WERI-Rb-1 (cell line): ENCODE measurements around the gene STEAP1B.
"Not testable (repeated sequence)": the region's sequence is repeated elsewhere in the genome, so short reads cannot be mapped to it uniquely, and the experiment has no call there.

Experiments
- DNase-seq: peaks from one replicate; pipeline ENCODE4 v3.0.0-alpha.2; 2020
- H3K27ac ChIP-seq: fragments of 250-450 bp; sonication (Bioruptor Pico); 2 replicates; pipeline ENCODE4 v1.5.1; 2020; ENCODE audit warnings: mild to moderate bottlenecking, moderate library complexity
- H3K27me3 ChIP-seq: fragments of 250-450 bp; sonication (Bioruptor Pico); 2 replicates; pipeline ENCODE4 v1.5.1; 2021; ENCODE audit warnings: mild to moderate bottlenecking, low read depth, moderate library complexity; ENCODE audit not compliant: insufficient read depth, severe bottlenecking
- H3K36me3 ChIP-seq: fragments of 250-450 bp; sonication (Bioruptor Pico); 2 replicates; pipeline ENCODE4 v1.5.1; 2020; ENCODE audit warnings: mild to moderate bottlenecking, moderate library complexity
- H3K4me3 ChIP-seq: 2 replicates; pipeline ENCODE4 v1.5.1; 2011; ENCODE audit warnings: low read depth, mild to moderate bottlenecking, control low read depth, low read length
- H3K9me3 ChIP-seq: fragments of 250-450 bp; sonication (Bioruptor Pico); 2 replicates; pipeline ENCODE4 v1.5.1; 2021; ENCODE audit warnings: mild to moderate bottlenecking, moderate library complexity; ENCODE audit not compliant: severe bottlenecking
- CTCF ChIP-seq: IDR thresholded peaks from 2 replicates; pipeline ENCODE4 v1.5.1; 2011; ENCODE audit warnings: low read depth, mild to moderate bottlenecking, control low read depth, inconsistent platforms, low read length

STEAP1B gene

GRCh38 chr7:22457471-22457870, 42.5 kb downstream of the STEAP1B start:
- Histone ChIP-seq H3K4me3 (no peak overlapping the region), H3K27me3 (no peaks in the 10 kb centered on the region), H3K9me3 (no peaks in the 10 kb centered on the region), H3K36me3 (no peaks in the 10 kb centered on the region), H3K27ac (no peak overlapping the region)
- DNase-seq, result no peak
- no peak for TF ChIP-seq CTCF

- H3K4me3 ChIP-seq, result no peak overlapping the region
- no peaks in the 10 kb centered on the region for H3K36me3 ChIP-seq
- DNase-seq, result no peak
- TF ChIP-seq CTCF, result no peak
- H3K27me3 ChIP-seq, result no peaks in the 10 kb centered on the region
- H3K27ac ChIP-seq, result no peak overlapping the region
- no peaks in the 10 kb centered on the region for H3K9me3 ChIP-seq
Measured at GRCh38 chr7:22454446-22454845, 45.5 kb downstream of the STEAP1B start.

DNA sequence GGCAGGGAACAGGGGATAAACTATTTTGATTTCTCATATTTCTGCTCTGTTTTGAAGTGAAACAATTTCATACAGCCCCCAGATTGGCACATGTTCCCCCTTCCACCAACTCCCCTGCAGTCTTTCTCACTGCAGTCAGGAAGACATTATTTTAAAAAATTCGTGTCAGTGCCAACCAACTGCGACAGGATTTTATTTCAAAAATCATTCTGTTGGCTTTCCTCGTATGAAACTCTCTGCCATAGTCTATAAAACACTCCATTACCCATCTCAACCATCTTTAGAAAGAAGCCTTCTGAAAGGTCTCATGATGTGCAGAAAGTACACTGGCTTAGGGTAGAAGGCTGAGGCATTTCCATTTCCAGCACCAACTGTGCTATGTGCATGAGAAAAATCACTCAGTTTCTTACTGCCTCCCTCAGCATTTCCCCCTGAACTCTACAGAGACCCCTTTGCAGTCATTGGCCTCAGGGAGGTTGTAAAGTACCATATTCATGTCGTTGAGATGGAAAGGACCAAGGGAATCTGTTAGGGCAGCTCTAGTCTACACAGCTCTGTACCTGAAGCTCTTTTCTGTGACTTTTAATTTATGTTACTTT, 46.9 kb downstream of the STEAP1B start:
- no peak for TF ChIP-seq CTCF
- Histone ChIP-seq H3K27me3 (no peaks in the 10 kb centered on the region), H3K9me3 (no peaks in the 10 kb centered on the region), H3K4me3 (no peak overlapping the region), H3K36me3 (no peaks in the 10 kb centered on the region), H3K27ac (no peak overlapping the region)
- DNase-seq, result no peak

DNA sequence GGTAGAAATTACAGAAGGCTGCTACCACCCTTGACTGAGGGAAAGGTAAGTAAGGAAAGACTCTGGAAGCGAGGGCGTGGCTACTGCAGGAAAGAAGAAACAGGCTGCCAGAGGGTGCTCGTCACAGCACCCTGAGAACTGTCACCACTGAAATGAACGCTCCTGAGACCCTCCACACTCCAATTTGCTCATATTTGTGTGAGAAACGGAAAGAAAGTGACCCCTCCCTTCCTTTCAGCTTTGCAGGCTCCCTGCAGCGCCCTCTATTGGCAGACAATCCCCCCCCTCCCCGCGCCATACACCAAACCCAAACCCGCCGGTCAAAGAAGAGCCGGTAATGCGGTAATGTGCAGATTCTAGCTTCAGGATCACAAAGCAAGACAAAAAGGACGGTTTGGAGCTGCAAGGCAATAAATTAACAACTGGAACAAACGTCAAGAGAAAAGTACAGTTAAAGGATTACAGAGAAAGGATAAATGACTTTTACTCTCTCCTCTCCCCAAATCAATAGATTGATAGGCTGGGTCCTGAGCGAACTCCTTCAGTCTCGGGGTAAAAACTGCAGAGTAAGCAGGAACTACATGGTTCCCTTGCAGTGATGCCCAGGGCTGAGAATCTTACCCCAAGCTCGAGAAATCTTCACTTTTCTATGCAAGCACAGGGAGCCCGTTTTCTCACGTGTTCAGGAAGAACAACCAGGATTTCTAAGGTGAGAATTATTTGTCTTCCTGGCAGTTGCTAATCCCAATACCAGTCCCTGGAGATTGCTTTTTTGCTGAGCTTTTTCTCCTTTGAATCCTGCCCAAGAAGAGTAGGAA, 47.6 kb downstream of the STEAP1B start:
- peak overlapping the region; percentile 39 for H3K4me3 ChIP-seq
- no peaks in the 10 kb centered on the region for H3K9me3 ChIP-seq

DNA sequence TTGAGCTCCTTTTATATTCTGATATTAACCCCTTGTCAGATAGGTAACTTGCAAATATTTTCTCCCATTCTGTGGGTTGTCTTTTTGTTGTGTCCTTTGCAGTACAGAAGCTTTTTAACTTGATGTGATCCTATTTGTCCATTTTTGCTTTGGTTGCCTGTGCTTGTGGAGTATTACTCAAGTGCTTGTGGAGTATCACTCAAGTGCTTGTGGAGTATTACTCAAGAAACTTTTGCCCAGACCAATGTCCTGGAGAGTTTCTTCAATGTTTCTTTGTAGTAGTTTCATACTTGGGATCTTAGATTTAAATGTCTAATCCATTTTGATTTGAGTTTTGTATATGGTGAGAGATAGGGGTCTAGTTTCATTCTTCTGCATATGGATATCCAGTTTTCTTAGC, 50.0 kb downstream of the STEAP1B start:
- not testable (repeated sequence) for H3K9me3 ChIP-seq, DNase-seq, H3K27me3 ChIP-seq, H3K36me3 ChIP-seq, H3K27ac ChIP-seq, H3K4me3 ChIP-seq

More for the DNA sequence above, 47.6 kb downstream of the STEAP1B start:
- no peaks in the 10 kb centered on the region for H3K27me3 ChIP-seq
- H3K27ac ChIP-seq, result no peak overlapping the region
- DNase-seq, result peak; percentile 83
- no peaks in the 10 kb centered on the region for H3K36me3 ChIP-seq
- peak; percentile 77 for TF ChIP-seq CTCF

DNA sequence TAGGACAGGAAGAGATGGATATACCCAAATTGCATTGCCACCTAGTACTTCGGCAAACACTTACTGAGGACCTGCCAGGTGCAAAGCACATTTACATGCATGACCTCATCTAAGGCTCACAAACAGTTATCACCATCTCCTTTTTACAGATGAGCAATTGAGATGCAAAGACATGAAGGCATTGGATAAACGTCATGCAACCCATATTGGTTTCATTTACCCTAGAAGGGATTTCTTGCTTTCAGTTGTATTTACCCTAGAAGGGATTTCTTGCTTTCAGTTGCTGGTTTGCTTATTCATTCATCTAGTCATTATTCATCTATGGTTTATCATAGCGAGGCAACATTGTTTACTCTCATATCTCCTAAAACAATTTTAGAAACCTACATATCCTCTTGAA, 52.2 kb downstream of the STEAP1B start:
- no peak for TF ChIP-seq CTCF
- H3K36me3 ChIP-seq, result no peaks in the 10 kb centered on the region
- H3K9me3 ChIP-seq, result no peaks in the 10 kb centered on the region
- no peak overlapping the region for H3K4me3 ChIP-seq
- no peaks in the 10 kb centered on the region for H3K27me3 ChIP-seq
- DNase-seq, result no peak
- no peak overlapping the region for H3K27ac ChIP-seq
